H1 (cell line): ENCODE data around the gene RAB3B. TPM values are rescaled to one million over a fixed set of nuclear protein-coding genes. Genes with fewer than 3 reads are reported as not detected.

Experiments used
- CTCF ChIA-PET: fragments of 300-600 bp; sonication (Branson Sonifier 250); formaldehyde crosslinking; loops from one replicate; lab custom pipeline; 2021; ENCODE audit not compliant: partially characterized antibody; lab: Charles Lee
- POLR2A ChIA-PET: fragments of 300-600 bp; sonication (Branson Sonifier 250); formaldehyde crosslinking; loops from one replicate; lab custom pipeline; 2021; ENCODE audit warnings: inconsistent platforms; ENCODE audit not compliant: partially characterized antibody; lab: Charles Lee
- DNase-seq, 2 experiments: peaks; one replicate each; pipeline versions ENCODE4 v3.0.0 to v3.0.0-alpha.2; 2010 to 2022; ENCODE audit warnings: low spot score in 2 of 2, low read depth in 1 of 2, mixed read lengths in 1 of 2
- FAIRE-seq: peaks from 2 replicates; lab custom pipeline; 2011; peaks lifted over from hg19 to GRCh38; lab: Jason Lieb, UNC
- H2AFZ ChIP-seq: 2 replicates; pipeline ENCODE4 v1.8.1; 2012; ENCODE audit warnings: low read length, inconsistent platforms
- H2AK5ac ChIP-seq: 2 replicates; pipeline ENCODE4 v1.6.1; 2013; ENCODE audit warnings: low read depth, low read length
- H2BK120ac ChIP-seq: replicated peaks from 2 replicates; pipeline ENCODE3; 2013; ENCODE audit warnings: low read depth, low read length, inconsistent platforms
- H2BK12ac ChIP-seq: 2 replicates; pipeline ENCODE4 v1.6.1; 2013; ENCODE audit warnings: low read depth, low read length
- H2BK15ac ChIP-seq: 2 replicates; pipeline ENCODE4 v1.6.1; 2013; ENCODE audit warnings: low read length
- H2BK20ac ChIP-seq: 2 replicates; pipeline ENCODE4 v1.6.1; 2013; ENCODE audit warnings: low read length
- H2BK5ac ChIP-seq: 2 replicates; pipeline ENCODE4 v1.6.1; 2013; ENCODE audit warnings: low read depth, low read length
- H3K14ac ChIP-seq: 2 replicates; pipeline ENCODE4 v1.6.1; 2013; ENCODE audit warnings: inconsistent platforms; ENCODE audit not compliant: insufficient read length
- H3K18ac ChIP-seq: 2 replicates; pipeline ENCODE4 v1.6.1; 2013; ENCODE audit warnings: low read length; ENCODE audit errors: extremely low read depth
- H3K23ac ChIP-seq: 2 replicates; pipeline ENCODE4 v1.6.1; 2013; ENCODE audit warnings: inconsistent platforms; ENCODE audit not compliant: insufficient read length
- H3K23me2 ChIP-seq: 2 replicates; pipeline ENCODE4 v1.6.1; 2013; ENCODE audit warnings: low read depth, low read length
- H3K27ac ChIP-seq: 2 replicates; pipeline ENCODE4 v1.6.1; 2011; ENCODE audit warnings: low read depth, low read length, inconsistent platforms
- H3K27me3 ChIP-seq, 4 experiments: replicated peaks in 1 of 4; 1 replicate in 1 of 4; 2 replicates in 3 of 4; pipeline versions ENCODE4 v1.6.1 to v1.8.1; 2011 to 2013; ENCODE audit warnings: low read length in 3 of 4, mild to moderate bottlenecking in 3 of 4, inconsistent platforms in 2 of 4, mixed read lengths in 2 of 4, moderate library complexity in 1 of 4; ENCODE audit not compliant: control insufficient read depth in 3 of 4, insufficient read depth in 3 of 4; ENCODE audit errors: extremely low read depth in 1 of 4
- H3K36me3 ChIP-seq, 4 experiments: 2 replicates each; pipeline versions ENCODE4 v1.6.1 to v1.8.1; 2011 to 2013; ENCODE audit warnings: mild to moderate bottlenecking in 4 of 4, low read length in 3 of 4, moderate library complexity in 2 of 4, control low read depth in 1 of 4, inconsistent platforms in 1 of 4; ENCODE audit not compliant: insufficient read depth in 4 of 4, control insufficient read depth in 2 of 4
- H3K4ac ChIP-seq: replicated peaks from 2 replicates; pipeline ENCODE3; 2013; ENCODE audit warnings: low read length, low read depth, mixed read lengths, inconsistent platforms; ENCODE audit not compliant: insufficient read length
- H3K4me1 ChIP-seq, 4 experiments: replicated peaks in 1 of 4; 1 replicate in 1 of 4; 2 replicates in 3 of 4; pipeline versions ENCODE4 v1.6.1 to v1.8.1; 2011 to 2013; ENCODE audit warnings: low read length in 3 of 4, inconsistent platforms in 2 of 4, mixed read lengths in 1 of 4; ENCODE audit not compliant: insufficient read depth in 4 of 4, control insufficient read depth in 3 of 4
- H3K4me2 ChIP-seq, 2 experiments: 2 replicates each; pipeline versions ENCODE4 v1.6.1 to v1.8.1; 2011 to 2013; ENCODE audit warnings: low read depth in 2 of 2, low read length in 2 of 2, control low read depth in 1 of 2, inconsistent platforms in 1 of 2, mild to moderate bottlenecking in 1 of 2; ENCODE audit not compliant: insufficient read depth in 1 of 2
- H3K4me3 ChIP-seq, 4 experiments: fragments of 200-600, 300-600 bp in 1 of 4; sonication (generic), shearing (Covaris generic), sonication (Bioruptor Twin) in 1 of 4; 2 replicates each; pipeline versions ENCODE4 v1.5.1 to v1.8.1; 2011 to 2016; ENCODE audit warnings: low read length in 4 of 4, low read depth in 3 of 4, control low read depth in 2 of 4, inconsistent platforms in 2 of 4, mild to moderate bottlenecking in 2 of 4, mixed read lengths in 1 of 4, moderate library complexity in 1 of 4; ENCODE audit not compliant: insufficient read depth in 2 of 4; ENCODE audit errors: extremely low read depth in 1 of 4
- H3K56ac ChIP-seq: replicated peaks from 2 replicates; pipeline ENCODE3; 2013; ENCODE audit warnings: low read depth, mild to moderate bottlenecking, mixed read lengths, low read length, inconsistent platforms; ENCODE audit not compliant: insufficient read length
- H3K79me1 ChIP-seq: 2 replicates; pipeline ENCODE4 v1.6.1; 2013; ENCODE audit warnings: low read depth, low read length, control low read depth
- H3K79me2 ChIP-seq, 2 experiments: 2 replicates each; pipeline versions ENCODE4 v1.6.1 to v1.8.1; 2012 to 2013; ENCODE audit warnings: low read length in 2 of 2, mild to moderate bottlenecking in 2 of 2, inconsistent platforms in 1 of 2; ENCODE audit not compliant: insufficient read depth in 2 of 2, control insufficient read depth in 1 of 2
- H3K9ac ChIP-seq, 4 experiments: replicated peaks in 1 of 4; 1 replicate in 1 of 4; 2 replicates in 3 of 4; pipeline versions ENCODE4 v1.6.1 to v1.8.1; 2011 to 2013; ENCODE audit warnings: low read depth in 3 of 4, low read length in 3 of 4, control low read depth in 2 of 4, mild to moderate bottlenecking in 2 of 4, moderate library complexity in 2 of 4, inconsistent platforms in 1 of 4; ENCODE audit errors: extremely low read depth in 1 of 4
- H3K9me3 ChIP-seq, 2 experiments: 2 replicates each; pipeline versions ENCODE4 v1.6.1 to v1.8.1; 2012 to 2013; ENCODE audit warnings: mild to moderate bottlenecking in 2 of 2, moderate library complexity in 2 of 2, control low read depth in 1 of 2, inconsistent platforms in 1 of 2, low read depth in 1 of 2, low read length in 1 of 2, mixed read lengths in 1 of 2; ENCODE audit not compliant: insufficient read depth in 2 of 2
- H4K20me1 ChIP-seq, 2 experiments: replicated peaks in 1 of 2; 2 replicates each; pipeline versions ENCODE3 to v1.8.1; 2011 to 2013; ENCODE audit warnings: inconsistent platforms in 2 of 2, low read length in 2 of 2, mild to moderate bottlenecking in 1 of 2; ENCODE audit not compliant: insufficient read depth in 2 of 2, control insufficient read depth in 1 of 2
- H4K5ac ChIP-seq: 2 replicates; pipeline ENCODE4 v1.6.1; 2013; ENCODE audit warnings: low read length, low read depth, mixed read lengths, inconsistent platforms; ENCODE audit not compliant: insufficient read length
- H4K8ac ChIP-seq: 2 replicates; pipeline ENCODE4 v1.8.0; 2013; ENCODE audit warnings: mild to moderate bottlenecking, moderate library complexity, low read length, inconsistent platforms; ENCODE audit not compliant: insufficient read depth; ENCODE audit errors: extremely low read depth
- H4K91ac ChIP-seq: replicated peaks from 2 replicates; pipeline ENCODE3; 2013; ENCODE audit warnings: low read length, mixed read lengths, inconsistent platforms; ENCODE audit not compliant: insufficient read length
- BCL11A ChIP-seq, 2 experiments: IDR thresholded peaks; one replicate each; pipeline ENCODE4 v1.6.1; 2011; ENCODE audit warnings: low read depth in 2 of 2, low read length in 2 of 2, mild to moderate bottlenecking in 2 of 2
- CTCF ChIP-seq, 3 experiments: IDR thresholded peaks; 1 replicate in 2 of 3; 2 replicates in 1 of 3; pipeline versions ENCODE4 v1.5.1 to v1.6.1; 2011; ENCODE audit warnings: low read length in 3 of 3, mild to moderate bottlenecking in 3 of 3, inconsistent platforms in 2 of 3, low read depth in 1 of 3, moderate library complexity in 1 of 3; ENCODE audit not compliant: insufficient read depth in 1 of 3; ENCODE audit errors: control extremely low read depth in 1 of 3
- polyA plus RNA-seq, 7 experiments: library from polyadenylated mRNA; depleted of rRNA in 3 of 7; stranded (reverse) in 5 of 7; unstranded in 2 of 7; fragments of >200 nt in 5 of 7; fragments of 200-250 nt in 2 of 7; gene quantifications; 1 replicate in 5 of 7; 2 replicates in 1 of 7; 4 replicates in 1 of 7; pipeline versions ENCODE4 v1.2.1 to v1.2.3, GENCODE V29; 2011 to 2013; ENCODE audit warnings: missing spikeins in 2 of 7, mixed read lengths in 2 of 7
- total RNA-seq: library from RNA; stranded (reverse); fragmentation: NEBNext Ultra II Directional; extraction: Animal tissue kit (Norgen Biotek cat#: 25700); gene quantifications from 2 replicates; pipeline ENCODE4 v1.2.1, GENCODE V29; 2021

RAB3B gene
- total and polyA plus RNA-seq, 2 of the 8 experiments (the other 6 are each of a cell fraction or from before 2014, with no cell fraction given): 12.5 to 36.8 TPM

DNA sequence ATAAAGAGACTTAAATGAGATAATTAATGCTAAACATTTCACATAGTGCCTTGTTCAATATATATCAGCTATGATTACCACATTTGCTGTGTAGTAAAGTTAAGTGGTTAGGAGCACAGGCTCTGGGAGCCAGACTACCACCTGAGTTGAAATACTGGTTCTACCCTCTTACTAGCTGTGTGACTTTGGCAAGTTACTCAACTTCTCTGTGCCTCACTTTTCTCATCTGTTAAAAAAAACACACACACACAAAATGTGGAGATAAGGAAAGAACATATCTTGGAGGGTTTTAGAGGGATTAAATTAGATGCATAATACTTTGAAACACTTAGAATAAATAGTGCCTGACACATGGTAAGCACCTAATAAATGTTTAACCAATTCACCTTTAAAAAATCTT lies 60.2 kb downstream of the RAB3B start:
- Histone ChIP-seq H3K18ac (no peak overlapping the region), H3K79me1 (no peaks in the 10 kb centered on the region), H3K9me3 (no peaks in the 10 kb centered on the region), H3K23ac (no peak overlapping the region), H3K4ac (no peak overlapping the region), H3K4me1 (no peaks in the 10 kb centered on the region), H3K9ac (no peak overlapping the region), H4K5ac (no peak overlapping the region), H3K4me2 (no peak overlapping the region), H2BK12ac (no peak overlapping the region), H2BK15ac (no peak overlapping the region), H3K27ac (no peak overlapping the region), H2BK120ac (no peak overlapping the region), H3K56ac (no peak overlapping the region), H4K8ac (no peak overlapping the region), H3K27me3 (no peaks in the 10 kb centered on the region), H2AFZ (no peak overlapping the region), H2BK20ac (no peak overlapping the region), H4K20me1 (peaks cover 0 to 3% of the 10 kb centered on the region in 2 experiments), H3K36me3 (peaks cover 8 to 31% (median 16%) of the 10 kb centered on the region in 4 experiments; a peak in 7 of 8 replicates), H3K14ac (no peak overlapping the region), H4K91ac (no peak overlapping the region), H3K79me2 (no peaks in the 10 kb centered on the region), H3K4me3 (no peak overlapping the region), H3K23me2 (no peaks in the 10 kb centered on the region), H2BK5ac (no peak overlapping the region), H2AK5ac (no peak overlapping the region)
- FAIRE-seq (no peak), DNase-seq (no peak)
- CTCF ChIA-PET: interaction anchor here (1.0 to 3.8 kb wide), 5 partner anchors 13 to 33 kb away, joined by 3 to 24 read pairs (median 4); no protein-coding TSS in a partner anchor
- POLR2A ChIA-PET: no interaction called here
- no peak for TF ChIP-seq CTCF (IDR thresholded peaks at IDR 0.05; ENCODE audit: control extremely low read depth in 1 of 3, insufficient read depth in 1 of 3, low read depth in 1 of 3, low read length in 3 of 3)
- TF ChIP-seq BCL11A (IDR thresholded peaks at IDR 0.05; ENCODE audit: low read depth in 2 of 2, low read length in 2 of 2): no peak
